Cardiac fibroblast (primary cell): ENCODE data around the gene MXD4.
A peak's percentile ranks its signal among the peaks of the same experiment; 100 is the strongest.

ENCODE experiments used
- DNase-seq, 2 donors: peaks; one replicate each; pipeline versions ENCODE4 v3.0.0 to v3.0.0-alpha.2; 2010; ENCODE audit warnings: low read depth in 2 of 2
- H3K4me3 ChIP-seq, 2 donors: replicated peaks in 1 of 2; 1 replicate in 1 of 2; 2 replicates in 1 of 2; pipeline ENCODE4 v1.5.1; 2011; ENCODE audit warnings: low read depth in 2 of 2, low read length in 2 of 2, mild to moderate bottlenecking in 2 of 2, moderate library complexity in 1 of 2
- TF ChIP-seq, protein P1 (sequence below): IDR thresholded peaks from one replicate; pipeline ENCODE4 v1.5.1; 2011; ENCODE audit warnings: low read depth, mild to moderate bottlenecking, low read length, inconsistent platforms

Gene MXD4

GRCh38 chr4:2303121-2303685 is 41.3 kb upstream of the MXD4 start:
- DNase-seq: no peak
- TF ChIP-seq, protein P1, sequence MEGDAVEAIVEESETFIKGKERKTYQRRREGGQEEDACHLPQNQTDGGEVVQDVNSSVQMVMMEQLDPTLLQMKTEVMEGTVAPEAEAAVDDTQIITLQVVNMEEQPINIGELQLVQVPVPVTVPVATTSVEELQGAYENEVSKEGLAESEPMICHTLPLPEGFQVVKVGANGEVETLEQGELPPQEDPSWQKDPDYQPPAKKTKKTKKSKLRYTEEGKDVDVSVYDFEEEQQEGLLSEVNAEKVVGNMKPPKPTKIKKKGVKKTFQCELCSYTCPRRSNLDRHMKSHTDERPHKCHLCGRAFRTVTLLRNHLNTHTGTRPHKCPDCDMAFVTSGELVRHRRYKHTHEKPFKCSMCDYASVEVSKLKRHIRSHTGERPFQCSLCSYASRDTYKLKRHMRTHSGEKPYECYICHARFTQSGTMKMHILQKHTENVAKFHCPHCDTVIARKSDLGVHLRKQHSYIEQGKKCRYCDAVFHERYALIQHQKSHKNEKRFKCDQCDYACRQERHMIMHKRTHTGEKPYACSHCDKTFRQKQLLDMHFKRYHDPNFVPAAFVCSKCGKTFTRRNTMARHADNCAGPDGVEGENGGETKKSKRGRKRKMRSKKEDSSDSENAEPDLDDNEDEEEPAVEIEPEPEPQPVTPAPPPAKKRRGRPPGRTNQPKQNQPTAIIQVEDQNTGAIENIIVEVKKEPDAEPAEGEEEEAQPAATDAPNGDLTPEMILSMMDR: no peak

DNA sequence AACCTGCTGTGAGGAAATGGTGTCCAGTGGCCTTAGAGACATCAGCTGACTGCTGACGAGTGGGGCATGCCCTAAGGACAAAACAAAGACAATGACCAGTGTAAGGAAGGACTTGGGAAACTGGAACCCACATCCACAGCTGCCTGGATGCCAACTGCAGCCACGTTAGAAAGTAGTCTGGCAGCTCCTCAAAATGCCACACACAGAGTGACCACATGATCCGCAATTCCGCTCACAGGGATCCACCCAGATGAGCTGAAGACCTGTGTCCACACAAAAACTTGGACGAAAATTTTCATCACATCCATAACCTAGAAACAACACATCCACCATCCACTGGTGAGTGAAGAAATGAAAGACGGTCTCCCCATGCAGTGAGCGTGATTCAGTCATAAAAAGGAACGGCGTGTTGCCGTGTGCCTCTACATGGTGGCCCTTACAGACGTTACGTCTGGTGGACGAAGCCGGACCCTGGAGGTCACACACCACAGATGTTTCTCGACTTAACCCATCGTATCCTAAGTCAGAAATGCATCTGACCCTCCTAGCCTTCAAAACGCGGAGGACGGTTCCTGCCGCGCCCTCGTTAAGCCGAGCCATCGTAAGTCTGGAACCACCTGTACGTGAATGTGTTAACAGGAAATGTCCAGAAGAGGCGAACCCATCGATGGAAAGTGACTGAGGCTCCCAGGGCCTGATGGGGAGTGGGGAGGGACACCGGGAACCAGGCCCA is 40.6 kb upstream of the MXD4 start:
- no peak overlapping the region for H3K4me3 ChIP-seq
- no peak for DNase-seq
- TF ChIP-seq, protein P1: no peak

More at GRCh38 chr4:2303121-2303685, 41.3 kb upstream of the MXD4 start:
- no peak overlapping the region for H3K4me3 ChIP-seq

GRCh38 chr4:2301806-2302205 is 39.9 kb upstream of the MXD4 start:
- TF ChIP-seq, protein P1: no peak
- no peak overlapping the region for H3K4me3 ChIP-seq
- DNase-seq: peak in 1 of 2 donors; percentile 18

DNA sequence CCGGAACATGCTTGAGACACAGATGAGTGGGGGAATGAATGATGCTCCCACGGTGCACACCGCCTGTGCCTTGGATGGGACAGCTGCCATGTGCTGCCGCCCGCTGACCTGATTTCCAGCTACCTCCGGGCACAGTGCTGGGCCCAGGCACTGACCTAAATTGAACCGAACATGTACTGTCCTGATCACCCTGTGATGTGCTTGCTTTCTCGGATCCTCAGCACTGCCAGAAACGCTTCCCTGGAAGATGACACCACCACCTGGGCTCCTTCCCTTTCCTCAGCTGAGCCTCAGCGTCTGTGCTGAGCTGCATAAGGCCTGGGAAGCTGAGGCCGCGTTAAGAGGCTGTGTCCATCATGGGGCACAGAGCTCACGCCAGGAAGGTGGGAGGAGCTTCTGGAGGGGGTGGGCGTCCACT is 39.3 kb upstream of the MXD4 start:
- no peak for DNase-seq
- no peak overlapping the region for H3K4me3 ChIP-seq
- TF ChIP-seq, protein P1: no peak

DNA sequence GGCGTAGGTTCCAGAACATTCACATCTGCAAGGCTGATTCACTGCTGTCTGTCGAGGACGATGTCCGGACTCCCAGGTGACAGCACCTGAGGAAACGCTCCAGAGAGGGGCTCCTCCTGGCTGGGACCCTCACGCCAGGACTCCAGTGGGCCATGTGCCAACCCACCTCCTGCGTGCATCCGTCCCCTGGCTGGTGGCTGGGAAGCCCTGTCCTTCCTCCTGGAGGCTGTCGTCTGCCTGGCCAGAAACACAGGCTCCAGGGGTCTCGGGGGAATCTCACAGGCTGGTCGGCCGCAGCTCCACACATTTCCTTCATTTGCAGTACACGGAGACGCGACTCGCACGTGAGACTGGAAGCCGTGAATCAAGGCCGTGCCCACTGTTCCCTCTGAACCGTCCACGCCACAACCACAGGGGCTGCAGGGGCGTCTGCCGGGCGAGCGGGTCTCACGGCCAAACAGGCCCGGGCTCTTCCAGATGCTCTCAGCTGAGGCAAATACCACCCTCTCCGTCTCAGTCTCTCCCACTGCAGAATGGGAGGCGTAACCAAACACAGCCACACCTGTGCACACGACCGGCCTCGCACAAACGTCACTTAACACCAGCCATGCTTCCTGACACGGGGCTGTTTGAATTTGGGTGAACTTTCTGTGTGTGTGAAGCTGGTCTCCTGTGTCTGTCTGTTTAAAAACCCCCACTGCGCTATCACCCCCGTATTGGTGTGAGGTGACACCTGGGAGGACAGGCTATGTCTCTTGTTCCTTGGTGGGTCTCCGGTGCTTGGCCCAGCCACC is 38.7 kb upstream of the MXD4 start:
- H3K4me3 ChIP-seq: no peak overlapping the region
- TF ChIP-seq, protein P1: no peak
- DNase-seq: no peak

- no peak for DNase-seq
- H3K4me3 ChIP-seq: no peak overlapping the region
- TF ChIP-seq, protein P1: no peak
Observed at GRCh38 chr4:2299794-2300193, 37.9 kb upstream of the MXD4 start.
